Common myeloid progenitor, CD34-positive (primary cell): ENCODE results near the gene LMO1.

ENCODE experiments used
- CTCF ChIA-PET: fragments of 350-600 bp; sonication (Branson Sonifier 250); formaldehyde crosslinking; loops from one replicate; lab custom pipeline; 2021; ENCODE audit warnings: antibody characterized with exemption; lab: Charles Lee
- POLR2A ChIA-PET: fragments of 350-600 bp; sonication (Branson Sonifier 250); formaldehyde crosslinking; loops from one replicate; lab custom pipeline; 2021; ENCODE audit warnings: antibody characterized with exemption; lab: Charles Lee
- DNase-seq, 3 donors: peaks; one replicate each; pipeline versions ENCODE4 v3.0.0 to v3.0.0-alpha.2; 2013
- H3K27ac ChIP-seq, 2 experiments: 1 replicate in 1 of 2; 2 replicates in 1 of 2; pipeline ENCODE4 v1.7.0; 2013; ENCODE audit warnings: inconsistent platforms in 2 of 2, low read length in 2 of 2, mild to moderate bottlenecking in 2 of 2, low read depth in 1 of 2, moderate library complexity in 1 of 2; ENCODE audit not compliant: severe bottlenecking in 2 of 2, insufficient read depth in 1 of 2, poor library complexity in 1 of 2
- H3K27me3 ChIP-seq, 5 experiments: replicated peaks in 2 of 5; 1 replicate in 3 of 5; 2 replicates in 2 of 5; pipeline versions ENCODE4 v1.6.1 to v1.7.0; 2013; ENCODE audit warnings: low read length in 4 of 5, mild to moderate bottlenecking in 2 of 5, moderate library complexity in 2 of 5, inconsistent platforms in 1 of 5; ENCODE audit not compliant: insufficient read depth in 5 of 5, control insufficient read depth in 4 of 5
- H3K36me3 ChIP-seq, 4 experiments: 1 replicate in 2 of 4; 2 replicates in 2 of 4; pipeline versions ENCODE4 v1.6.1 to v1.7.0; 2013; ENCODE audit warnings: low read length in 3 of 4, control low read depth in 1 of 4, mild to moderate bottlenecking in 1 of 4; ENCODE audit not compliant: control insufficient read depth in 4 of 4, insufficient read depth in 4 of 4
- H3K4me1 ChIP-seq, 4 experiments: 1 replicate in 3 of 4; 2 replicates in 1 of 4; pipeline versions ENCODE4 v1.6.1 to v1.7.1; 2013; ENCODE audit warnings: low read length in 3 of 4, mild to moderate bottlenecking in 3 of 4, control low read depth in 1 of 4, inconsistent platforms in 1 of 4, moderate library complexity in 1 of 4; ENCODE audit not compliant: control insufficient read depth in 4 of 4, insufficient read depth in 4 of 4; ENCODE audit errors: control extremely low read depth in 1 of 4
- H3K4me3 ChIP-seq, 7 experiments: 1 replicate in 4 of 7; 2 replicates in 3 of 7; pipeline versions ENCODE4 v1.5.1 to v1.7.0; 2013; ENCODE audit warnings: mild to moderate bottlenecking in 7 of 7, low read length in 6 of 7, moderate library complexity in 6 of 7, inconsistent platforms in 2 of 7, low read depth in 2 of 7, control low read depth in 1 of 7; ENCODE audit not compliant: insufficient read depth in 4 of 7, control insufficient read depth in 1 of 7; ENCODE audit errors: extremely low read depth in 1 of 7
- H3K9me3 ChIP-seq, 5 experiments: 1 replicate in 4 of 5; 2 replicates in 1 of 5; pipeline versions ENCODE4 v1.6.1 to v1.7.1; 2013; ENCODE audit warnings: low read length in 4 of 5, mild to moderate bottlenecking in 2 of 5, inconsistent platforms in 1 of 5, low read depth in 1 of 5, moderate library complexity in 1 of 5; ENCODE audit not compliant: control insufficient read depth in 4 of 5, insufficient read depth in 2 of 5; ENCODE audit errors: control extremely low read depth in 1 of 5
- WGBS: methylation state at CpG from one replicate; pipeline ENCODE4 v1.1.5; 2013; ENCODE audit not compliant: insufficient coverage; 5-methylcytosine and 5-hydroxymethylcytosine counted together

LMO1 gene

DNA sequence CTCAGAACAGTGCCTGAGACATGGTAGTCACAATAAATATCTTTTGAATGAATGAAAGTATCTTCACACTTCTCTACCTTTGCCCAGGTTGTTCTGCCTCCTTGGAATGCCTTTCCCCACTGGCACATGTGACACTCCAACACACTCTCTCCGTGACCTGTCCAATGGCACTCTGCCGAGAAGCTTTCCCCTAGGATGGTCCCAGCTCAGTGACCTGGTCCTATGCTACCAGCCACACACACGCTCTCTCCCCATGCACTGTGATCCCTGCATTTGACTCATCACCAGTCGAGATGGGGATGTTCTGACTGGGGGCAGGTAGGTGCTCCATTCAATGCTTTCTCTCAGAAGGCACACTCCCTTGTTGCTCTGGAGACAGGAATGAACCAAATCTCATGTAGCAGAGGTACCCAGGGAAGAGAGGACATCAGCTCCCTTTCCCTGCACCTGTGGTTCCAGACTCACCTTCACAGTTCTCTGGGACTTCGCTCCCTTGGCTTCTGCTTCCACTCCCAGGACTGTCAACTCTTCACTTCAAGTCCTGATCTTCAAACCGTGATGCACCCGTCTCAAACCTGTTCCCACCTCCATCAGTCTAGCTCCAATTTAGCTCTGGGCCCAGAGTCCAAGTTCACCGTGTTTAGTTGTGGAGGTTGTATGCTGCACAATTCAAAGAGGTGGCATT is 30.7 kb upstream of the LMO1 start:
- WGBS, result 93% methylated on average over 6 of the region's 8 CpGs
- ChIA-PET POLR2A (no interaction called here), CTCF (interaction anchor here (1.0 kb wide), 2 partner anchors 16 to 31 kb away, joined by 3 to 4 read pairs; partner anchors contain the start of gene LMO1)
- no peak for DNase-seq
- Histone ChIP-seq H3K36me3 (no peaks in the 10 kb centered on the region), H3K27ac (no peak overlapping the region), H3K4me3 (no peak overlapping the region), H3K27me3 (peaks cover 0 to 3% (median 0%) of the 10 kb centered on the region in 5 experiments), H3K4me1 (peaks cover 0 to 8% (median 7%) of the 10 kb centered on the region in 4 experiments), H3K9me3 (no peaks in the 10 kb centered on the region)

DNA sequence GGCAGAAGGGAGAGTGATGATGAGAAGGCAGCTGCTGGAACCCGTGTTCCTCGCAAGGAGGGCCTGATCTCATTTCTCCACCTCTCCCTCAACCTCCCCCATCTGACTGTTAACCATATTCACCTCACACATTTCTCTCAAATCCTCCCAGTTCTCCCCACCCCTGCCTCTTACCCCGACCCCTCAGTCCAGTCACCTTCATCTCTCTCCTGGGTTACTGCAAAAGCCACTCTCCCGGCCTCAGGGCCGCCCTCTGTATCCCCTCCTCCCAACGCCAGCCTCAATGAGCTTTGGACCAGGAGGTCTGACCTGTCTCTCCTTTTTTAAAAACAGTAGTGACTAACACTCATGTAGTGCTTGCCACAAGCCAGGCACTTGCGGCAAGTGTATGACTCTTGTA is 29.5 kb upstream of the LMO1 start:
- H3K27me3 ChIP-seq, result peaks cover 0 to 3% (median 0%) of the 10 kb centered on the region in 5 experiments
- no peak overlapping the region for H3K4me3 ChIP-seq
- no peaks in the 10 kb centered on the region for H3K9me3 ChIP-seq
- CTCF ChIA-PET, result no interaction called here
- no peak overlapping the region for H3K27ac ChIP-seq
- WGBS, result 97% methylated on average over 5 of the region's 7 CpGs
- DNase-seq, result no peak
- H3K4me1 ChIP-seq, result no peaks in the 10 kb centered on the region
- POLR2A ChIA-PET, result no interaction called here
- H3K36me3 ChIP-seq, result no peaks in the 10 kb centered on the region

DNA sequence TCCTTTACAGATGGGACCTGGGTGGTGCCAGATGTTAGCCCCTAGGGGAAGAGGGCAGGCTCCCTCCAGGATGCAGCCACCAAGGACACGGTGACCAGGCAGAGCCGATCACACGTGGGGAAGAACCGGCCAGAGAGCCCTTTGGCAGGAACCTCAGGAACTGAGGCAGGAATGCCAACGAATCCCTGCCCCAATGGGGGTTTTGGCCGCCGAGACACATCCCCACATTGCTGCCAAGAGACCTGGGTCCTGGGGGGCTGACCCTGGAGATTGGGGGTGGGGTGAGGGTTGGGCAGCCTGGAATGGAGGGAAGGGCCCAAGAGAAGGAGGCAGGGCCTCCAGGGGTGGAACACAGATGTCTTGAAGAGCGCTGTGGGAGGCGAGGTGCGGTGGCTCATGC is 28.7 kb upstream of the LMO1 start:
- Histone ChIP-seq H3K27ac (no peak overlapping the region), H3K9me3 (no peaks in the 10 kb centered on the region), H3K4me3 (no peak overlapping the region), H3K36me3 (no peaks in the 10 kb centered on the region), H3K4me1 (no peaks in the 10 kb centered on the region), H3K27me3 (peaks cover 0 to 3% (median 0%) of the 10 kb centered on the region in 5 experiments)
- ChIA-PET POLR2A (no interaction called here), CTCF (no interaction called here)
- WGBS, result 98% methylated on average over 10 of the region's 10 CpGs
- no peak for DNase-seq

DNA sequence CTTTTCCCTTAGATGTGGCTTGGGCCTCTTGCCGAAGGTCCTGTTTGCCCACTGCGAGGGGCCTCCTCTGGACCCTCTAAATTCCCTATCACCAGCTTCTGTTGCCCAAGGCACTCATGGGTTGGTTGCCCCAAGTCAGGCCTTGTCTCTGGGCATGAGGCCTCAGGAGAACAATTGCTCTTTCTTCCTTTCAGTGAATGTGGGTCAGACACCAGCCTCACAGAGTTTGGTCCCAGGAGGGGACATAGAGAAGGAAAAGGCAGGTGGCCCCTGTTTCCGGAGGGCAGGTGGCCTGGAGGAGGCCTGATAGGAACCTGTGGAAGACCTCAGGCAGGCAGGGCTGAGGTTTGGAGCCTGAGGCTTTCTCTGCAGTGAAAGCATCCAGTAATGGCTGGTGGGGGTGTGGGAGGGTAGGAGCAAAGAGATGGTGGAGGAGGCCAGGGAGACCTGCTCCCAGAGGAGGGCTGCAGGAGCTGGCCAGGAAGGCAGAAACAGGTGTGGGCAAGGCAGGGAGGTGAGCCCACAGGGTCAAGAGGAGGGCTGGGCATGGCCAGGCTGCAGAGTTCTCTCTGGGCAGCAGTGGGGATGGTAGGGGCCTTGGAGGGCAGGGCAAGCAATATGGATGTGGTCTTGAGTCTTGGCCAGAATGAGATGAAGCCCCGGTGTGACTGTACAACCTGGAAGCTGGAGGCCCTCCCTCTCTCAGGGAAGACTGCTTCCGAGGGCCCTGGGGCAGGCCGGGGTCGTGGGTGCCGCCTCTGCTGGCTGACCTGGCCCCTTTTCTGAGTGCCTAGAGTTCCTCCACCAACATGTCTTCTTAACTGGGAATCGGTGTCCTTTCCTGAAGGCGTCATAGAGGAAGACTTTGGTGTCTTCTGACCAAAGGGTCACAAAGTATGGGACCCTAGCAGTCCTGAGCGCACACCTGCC is 28.0 kb upstream of the LMO1 start:
- 81% methylated on average over 9 of the region's 11 CpGs for WGBS
- CTCF ChIA-PET, result interaction anchor here (1.4 to 1.6 kb wide), 2 partner anchors 9 to 102 kb away, joined by 3 to 4 read pairs; no protein-coding TSS in a partner anchor
- H3K27ac ChIP-seq, result no peak overlapping the region

DNA sequence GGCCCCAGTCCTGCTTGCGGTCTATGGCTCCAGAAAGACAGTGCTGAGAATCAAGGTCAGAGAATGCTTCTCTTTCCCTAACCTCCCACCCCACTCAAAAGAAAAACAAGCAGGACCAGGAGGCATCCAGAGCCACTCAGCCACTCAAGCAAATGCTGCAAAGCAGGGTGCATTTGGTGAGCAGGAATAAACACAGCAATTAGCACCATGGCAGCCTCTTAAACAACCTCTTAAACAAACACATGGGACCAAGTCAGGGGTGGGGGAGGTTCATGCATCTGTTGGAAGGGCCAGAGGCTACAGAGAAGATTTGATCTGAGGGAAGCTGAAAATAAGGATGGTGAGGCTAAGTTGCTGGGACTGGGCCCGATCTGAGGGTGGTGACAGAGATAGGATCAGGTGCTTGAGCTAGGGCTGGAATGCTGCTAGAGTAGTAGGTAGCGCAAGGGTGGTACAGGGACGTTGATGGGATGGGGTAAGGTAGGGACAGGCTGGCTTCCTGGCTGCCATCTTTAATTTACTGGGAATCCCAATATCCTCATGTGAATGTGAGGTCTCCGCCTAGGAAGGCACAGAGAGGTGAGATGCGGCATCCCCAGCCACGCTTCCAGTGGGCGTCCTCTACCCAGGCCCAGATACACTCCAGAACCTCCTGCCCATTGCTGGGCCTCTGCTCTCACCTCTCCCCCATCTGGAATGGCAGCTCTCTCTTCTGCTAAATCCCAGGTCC is 26.6 kb upstream of the LMO1 start:
- 100% methylated on average over 7 of the region's 8 CpGs for WGBS
- no peak overlapping the region for H3K4me3 ChIP-seq
- no peak for DNase-seq
- ChIA-PET CTCF (interaction anchor here (1.0 to 2.9 kb wide), 5 partner anchors 9 to 100 kb away, joined by 3 to 8 read pairs (median 3); partner anchors contain the start of gene LMO1), POLR2A (no interaction called here)
- no peaks in the 10 kb centered on the region for H3K9me3 ChIP-seq
- H3K36me3 ChIP-seq, result no peaks in the 10 kb centered on the region
- H3K27ac ChIP-seq, result no peak overlapping the region
- no peaks in the 10 kb centered on the region for H3K4me1 ChIP-seq
- H3K27me3 ChIP-seq, result peaks cover 0 to 3% (median 0%) of the 10 kb centered on the region in 5 experiments

More for the DNA sequence above, 28.0 kb upstream of the LMO1 start:
- no peak for DNase-seq
- POLR2A ChIA-PET, result no interaction called here
- no peaks in the 10 kb centered on the region for H3K4me1 ChIP-seq
- H3K4me3 ChIP-seq, result no peak overlapping the region
- H3K36me3 ChIP-seq, result no peaks in the 10 kb centered on the region
- no peaks in the 10 kb centered on the region for H3K9me3 ChIP-seq
- H3K27me3 ChIP-seq, result peaks cover 0 to 3% (median 0%) of the 10 kb centered on the region in 5 experiments

DNA sequence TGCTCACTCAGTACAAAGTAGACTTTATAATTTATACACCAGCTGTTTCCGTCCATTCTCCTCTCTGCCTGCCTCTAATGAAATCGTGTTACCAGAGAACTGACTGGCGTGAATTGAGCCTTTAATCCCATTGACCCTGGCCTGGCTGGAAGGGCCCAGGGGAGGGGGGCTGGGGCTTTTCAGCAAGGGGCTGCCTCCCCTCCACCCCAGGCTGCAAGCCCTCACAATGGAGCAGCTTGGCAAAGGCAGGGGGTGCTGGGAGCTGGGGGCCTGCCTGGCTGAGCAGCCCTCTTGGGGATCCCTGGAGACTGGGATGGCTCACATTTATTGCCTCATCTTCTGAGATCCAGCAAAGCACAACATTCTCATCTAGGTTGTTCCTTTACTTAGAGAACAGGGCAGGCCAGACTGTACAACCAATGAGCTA is 25.8 kb upstream of the LMO1 start:
- Histone ChIP-seq H3K9me3 (no peaks in the 10 kb centered on the region), H3K4me3 (no peak overlapping the region), H3K27me3 (peaks cover 0 to 1% (median 0%) of the 10 kb centered on the region in 5 experiments), H3K4me1 (peaks cover 0 to 2% (median 0%) of the 10 kb centered on the region in 4 experiments), H3K36me3 (no peaks in the 10 kb centered on the region), H3K27ac (no peak overlapping the region)
- CTCF ChIA-PET, result interaction anchor here (0.6 to 2.9 kb wide), 4 partner anchors 10 to 26 kb away, joined by 3 to 8 read pairs (median 3); partner anchors contain the start of gene LMO1
- POLR2A ChIA-PET, result no interaction called here
- no peak for DNase-seq
- 92% methylated on average over 3 of the region's 3 CpGs for WGBS
